SK-N-SH treated with all-trans-retinoic acid at 6 μM for 48 hours (cell line): ENCODE results near the gene FGGY.
"Not testable (repeated sequence)": the region's sequence is repeated elsewhere in the genome, so short reads cannot be mapped to it uniquely, and the experiment has no call there.

Source experiments
- ARNTL ChIP-seq: fragments of 450-650 bp; formaldehyde crosslinking; IDR thresholded peaks from 2 replicates; pipeline ENCODE4 v1.5.0; 2020; ENCODE audit warnings: low read depth, mild to moderate bottlenecking, moderate library complexity, borderline replicate concordance
- GLIS3 ChIP-seq: fragments of 250-450 bp; sonication (Bioruptor Pico); IDR thresholded peaks from 2 replicates; pipeline ENCODE4 v1.5.0; 2020; ENCODE audit warnings: mild to moderate bottlenecking, moderate library complexity
- OSR1 ChIP-seq: fragments of 250-450 bp; sonication (Bioruptor Pico); IDR thresholded peaks from 2 replicates; pipeline ENCODE4 v1.8.0; 2022; ENCODE audit warnings: moderate library complexity, mild to moderate bottlenecking, inconsistent platforms
- PPARA ChIP-seq: fragments of 250-450 bp; sonication (Bioruptor Pico); IDR thresholded peaks from 2 replicates; pipeline ENCODE4 v1.5.0; 2020; ENCODE audit warnings: mild to moderate bottlenecking, borderline replicate concordance
- RARB ChIP-seq: fragments of 250-450 bp; sonication (Bioruptor Pico); IDR thresholded peaks from 2 replicates; pipeline ENCODE4 v1.8.0; 2021; ENCODE audit warnings: mild to moderate bottlenecking, moderate library complexity
- SNAI2 ChIP-seq: fragments of 250-450 bp; sonication (Bioruptor Pico); IDR thresholded peaks from 2 replicates; pipeline ENCODE4 v1.5.0; 2020; ENCODE audit warnings: mild to moderate bottlenecking, moderate library complexity
- TOX ChIP-seq: fragments of 250-450 bp; sonication (Bioruptor Pico); IDR thresholded peaks from 2 replicates; pipeline ENCODE4 v1.8.0; 2021; ENCODE audit warnings: mild to moderate bottlenecking, moderate library complexity, borderline replicate concordance
- ZC3H10 ChIP-seq: fragments of 250-450 bp; sonication (Bioruptor Pico); IDR thresholded peaks from 2 replicates; pipeline ENCODE4 v1.5.1; 2021; ENCODE audit warnings: mild to moderate bottlenecking, moderate library complexity
- ZFP30 ChIP-seq: fragments of 450-650 bp; formaldehyde crosslinking; IDR thresholded peaks from 2 replicates; pipeline ENCODE4 v1.5.0; 2022; ENCODE audit warnings: mild to moderate bottlenecking, moderate library complexity
- ZNF565 ChIP-seq: fragments of 450-650 bp; formaldehyde crosslinking; conservative IDR thresholded peaks from 2 replicates; pipeline ENCODE4 v1.5.0; 2020; ENCODE audit warnings: low read depth, mild to moderate bottlenecking, moderate library complexity
- TF ChIP-seq, protein P1 (sequence below): fragments of 250-450 bp; sonication (Bioruptor Pico); IDR thresholded peaks from 2 replicates; pipeline ENCODE4 v1.5.1; 2020; ENCODE audit warnings: low read depth, mild to moderate bottlenecking, moderate library complexity

DNA sequence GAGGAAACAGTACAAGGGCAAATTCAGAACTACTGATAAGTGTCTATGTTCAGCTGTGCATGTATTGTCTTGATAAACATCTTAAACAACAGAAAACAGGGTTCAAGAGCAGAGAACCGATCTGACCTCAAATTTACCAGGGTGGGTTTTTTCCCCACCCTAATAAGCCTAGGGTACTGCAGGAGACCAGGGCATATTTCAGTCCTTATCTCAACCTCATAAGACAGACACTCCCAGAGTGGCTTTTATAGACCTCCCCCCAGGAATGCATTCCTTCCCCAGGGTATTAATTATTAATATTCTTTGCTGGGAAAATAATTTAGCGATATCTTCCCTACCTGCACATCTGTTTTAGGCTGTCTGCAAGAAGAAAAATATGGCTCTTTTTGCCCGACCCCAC lies 261.7 kb downstream of the FGGY start:
- not testable (repeated sequence) for TF ChIP-seq SNAI2 (CRISPR knock-in tag); ZFP30 (CRISPR knock-in tag); PPARA (CRISPR knock-in tag); RARB (CRISPR knock-in tag); ARNTL (CRISPR knock-in tag); OSR1; GLIS3 (CRISPR knock-in tag); TOX (CRISPR knock-in tag); ZC3H10; ZNF565 (CRISPR knock-in tag)
- TF ChIP-seq, protein P1, sequence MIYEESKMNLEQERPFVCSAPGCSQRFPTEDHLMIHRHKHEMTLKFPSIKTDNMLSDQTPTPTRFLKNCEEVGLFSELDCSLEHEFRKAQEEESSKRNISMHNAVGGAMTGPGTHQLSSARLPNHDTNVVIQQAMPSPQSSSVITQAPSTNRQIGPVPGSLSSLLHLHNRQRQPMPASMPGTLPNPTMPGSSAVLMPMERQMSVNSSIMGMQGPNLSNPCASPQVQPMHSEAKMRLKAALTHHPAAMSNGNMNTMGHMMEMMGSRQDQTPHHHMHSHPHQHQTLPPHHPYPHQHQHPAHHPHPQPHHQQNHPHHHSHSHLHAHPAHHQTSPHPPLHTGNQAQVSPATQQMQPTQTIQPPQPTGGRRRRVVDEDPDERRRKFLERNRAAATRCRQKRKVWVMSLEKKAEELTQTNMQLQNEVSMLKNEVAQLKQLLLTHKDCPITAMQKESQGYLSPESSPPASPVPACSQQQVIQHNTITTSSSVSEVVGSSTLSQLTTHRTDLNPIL, result not testable (repeated sequence)
